GM18526 (cell line): ENCODE data around the gene PTAFR.

Source experiments
- POLR2A ChIP-seq: IDR thresholded peaks from 3 replicates; pipeline ENCODE4 v1.6.1; 2011; ENCODE audit not compliant: insufficient read length; ENCODE audit errors: extremely low read depth

The PTAFR gene, protein sequence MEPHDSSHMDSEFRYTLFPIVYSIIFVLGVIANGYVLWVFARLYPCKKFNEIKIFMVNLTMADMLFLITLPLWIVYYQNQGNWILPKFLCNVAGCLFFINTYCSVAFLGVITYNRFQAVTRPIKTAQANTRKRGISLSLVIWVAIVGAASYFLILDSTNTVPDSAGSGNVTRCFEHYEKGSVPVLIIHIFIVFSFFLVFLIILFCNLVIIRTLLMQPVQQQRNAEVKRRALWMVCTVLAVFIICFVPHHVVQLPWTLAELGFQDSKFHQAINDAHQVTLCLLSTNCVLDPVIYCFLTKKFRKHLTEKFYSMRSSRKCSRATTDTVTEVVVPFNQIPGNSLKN

DNA sequence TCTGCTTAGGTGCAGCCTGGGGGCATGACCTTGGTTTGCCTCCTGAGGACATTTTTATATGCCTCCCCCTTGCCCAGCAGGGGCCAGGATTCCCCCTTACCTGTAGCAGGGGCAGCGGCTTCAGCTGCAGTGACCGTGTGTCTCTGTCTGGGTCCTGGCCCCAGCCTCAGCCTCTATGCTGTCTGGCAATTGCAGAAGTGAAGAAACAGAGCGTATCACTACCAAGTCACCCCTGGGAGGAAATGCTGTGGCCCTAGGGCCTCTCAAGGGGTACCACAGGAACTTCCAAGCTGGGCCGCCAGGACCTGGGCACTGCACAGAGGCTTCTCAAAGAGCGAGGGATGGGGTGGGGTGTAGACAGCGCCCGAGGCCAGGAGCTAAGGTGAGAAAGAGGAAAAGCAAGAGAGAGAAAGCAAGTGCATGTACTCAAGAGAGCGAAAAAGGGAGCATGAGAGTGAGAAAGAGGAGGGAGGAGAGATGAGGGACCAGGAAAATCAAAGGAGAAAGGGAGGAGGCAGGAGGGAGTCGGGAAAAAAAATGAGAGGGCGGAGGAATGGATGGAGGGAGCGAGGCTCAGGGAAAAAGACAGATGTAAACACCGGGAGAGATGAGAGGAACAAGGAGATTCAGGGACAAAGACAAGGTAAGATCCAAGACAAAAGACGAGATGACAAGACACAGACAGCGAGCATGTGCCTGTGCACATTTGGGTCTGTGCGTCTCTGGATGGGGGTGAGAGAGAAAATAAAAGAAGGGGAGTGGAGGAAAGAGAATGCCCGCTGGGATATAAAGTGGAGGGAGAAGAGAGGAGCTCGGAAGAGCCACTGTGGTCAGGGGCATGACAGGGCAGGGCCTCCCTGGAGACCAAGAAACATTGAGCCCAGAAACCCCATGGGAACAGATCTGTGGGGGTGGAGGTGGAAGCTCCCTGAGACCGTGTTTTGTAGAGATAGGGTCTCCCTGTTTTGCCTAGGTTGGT, at the start of gene PTAFR:
PTAFR (minus strand) TSS at position 199 of the 979 bp plus-strand sequence. CDS start 25,669 bp downstream, outside the sequence.
- peak; percentile 52 for TF ChIP-seq POLR2A

DNA sequence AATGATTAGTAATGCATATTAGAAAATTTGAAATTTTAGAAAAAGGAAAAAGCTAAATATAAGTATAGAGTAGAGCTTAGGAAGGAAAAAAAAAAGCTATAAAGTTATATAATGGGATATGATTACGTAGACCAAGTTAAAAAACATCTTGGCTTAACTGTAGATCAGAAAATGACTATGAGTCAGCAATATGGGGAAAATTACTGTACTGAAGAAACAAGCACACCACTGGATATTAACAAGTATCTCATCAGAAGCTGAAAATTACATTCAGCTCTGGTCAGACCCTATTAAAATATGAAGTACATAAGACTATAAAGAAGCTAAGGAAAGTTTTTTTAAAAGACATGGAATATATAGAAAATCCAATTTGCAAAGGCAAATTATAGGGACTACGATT, 36.8 kb upstream of the PTAFR start:
- TF ChIP-seq POLR2A = no peak

DNA sequence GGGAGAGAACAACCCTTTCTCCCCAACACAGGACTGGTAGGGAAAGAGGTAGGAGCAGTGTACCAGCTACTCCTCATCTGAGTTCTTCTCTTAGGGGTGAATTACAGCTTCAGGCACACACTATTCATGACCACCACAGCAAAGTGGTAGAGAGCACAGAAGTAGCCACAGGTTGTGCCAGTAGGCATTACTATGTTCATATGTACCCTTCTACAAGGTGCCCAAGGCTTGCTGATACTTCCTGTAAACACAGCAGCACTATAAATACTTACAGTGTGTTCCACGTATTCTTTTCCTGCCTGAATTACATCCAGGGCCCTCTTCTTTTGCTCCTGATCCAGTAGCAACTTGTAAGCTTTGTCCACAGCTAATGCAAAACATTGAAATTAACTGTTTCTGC, 33.2 kb upstream of the PTAFR start:
- no peak for TF ChIP-seq POLR2A

DNA sequence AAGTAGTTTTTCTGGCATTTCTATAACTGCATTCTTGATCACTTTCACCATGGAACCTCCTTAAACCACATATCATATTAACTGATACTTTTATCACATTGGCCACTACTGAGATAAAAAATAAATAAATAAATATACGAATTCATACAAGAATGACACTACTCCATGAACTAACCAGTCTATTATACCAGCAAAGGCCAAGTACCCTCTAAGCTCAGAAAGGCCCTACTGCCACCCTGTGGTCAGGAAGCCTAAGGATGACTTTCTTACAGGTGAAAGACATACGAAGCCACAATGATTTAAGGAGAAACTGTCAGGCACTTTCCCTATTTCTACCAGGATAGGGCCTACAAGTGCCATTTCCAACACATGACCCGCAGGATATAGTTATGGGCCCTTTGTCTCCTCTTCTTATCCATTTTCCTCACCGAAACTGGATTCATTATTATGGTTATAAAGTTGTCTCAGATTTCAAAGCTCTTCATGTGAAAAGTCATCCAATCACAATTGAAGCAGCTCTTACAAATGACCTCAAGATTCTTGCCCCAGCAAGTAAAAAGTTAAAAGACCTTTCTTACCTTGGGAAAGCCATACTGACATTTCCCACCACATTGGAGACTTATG, 32.4 kb upstream of the PTAFR start:
- TF ChIP-seq POLR2A = no peak

DNA sequence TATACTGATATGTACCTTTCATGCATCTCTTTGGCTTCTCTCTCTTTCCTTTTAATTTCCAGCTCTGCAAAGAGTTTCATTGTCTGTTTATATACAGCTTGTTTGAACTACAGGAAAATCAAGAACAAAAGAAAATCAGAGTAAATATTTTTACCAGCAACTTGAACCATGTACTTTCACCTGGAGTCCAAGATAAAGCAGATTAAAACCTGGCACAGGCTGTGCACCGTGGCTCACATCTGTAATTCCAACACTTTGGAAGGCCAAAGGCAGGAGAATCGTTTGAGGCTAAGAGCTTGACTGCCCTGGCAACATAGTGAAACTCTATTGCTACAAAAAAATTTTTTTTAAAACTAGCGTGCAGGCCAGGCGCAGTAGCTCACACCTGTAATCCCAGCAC, 28.8 kb upstream of the PTAFR start:
- TF ChIP-seq POLR2A = no peak

DNA sequence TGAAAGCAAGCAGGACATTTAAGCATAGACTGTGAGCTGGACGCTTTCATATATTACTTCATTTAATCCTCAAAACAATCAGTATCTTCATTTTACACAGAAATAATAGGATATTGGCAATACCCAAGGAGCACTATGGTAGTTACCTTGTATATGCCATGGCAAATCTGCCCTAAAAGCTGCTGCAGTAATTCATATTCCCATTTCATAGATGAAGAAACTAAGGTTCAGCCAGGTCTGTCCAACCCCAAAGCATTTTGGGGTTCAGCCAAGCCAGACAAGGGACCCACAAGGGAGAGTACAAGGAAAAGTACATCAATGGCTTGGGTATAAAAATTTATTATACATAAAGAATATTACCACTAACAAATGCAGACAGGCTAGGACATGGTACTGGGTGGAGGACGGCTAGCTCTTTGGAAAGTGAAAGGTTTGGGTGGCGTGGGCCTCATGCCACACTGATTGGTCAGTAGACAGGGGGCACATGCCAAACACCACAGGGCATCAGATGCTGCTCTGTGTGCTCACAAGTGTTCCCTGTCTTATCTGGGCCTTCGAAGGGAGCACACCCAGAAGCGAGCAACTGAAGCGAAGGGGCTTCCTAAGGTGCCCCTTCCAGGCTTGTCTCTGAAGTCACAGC, 23.9 kb upstream of the PTAFR start:
- TF ChIP-seq POLR2A = no peak

DNA sequence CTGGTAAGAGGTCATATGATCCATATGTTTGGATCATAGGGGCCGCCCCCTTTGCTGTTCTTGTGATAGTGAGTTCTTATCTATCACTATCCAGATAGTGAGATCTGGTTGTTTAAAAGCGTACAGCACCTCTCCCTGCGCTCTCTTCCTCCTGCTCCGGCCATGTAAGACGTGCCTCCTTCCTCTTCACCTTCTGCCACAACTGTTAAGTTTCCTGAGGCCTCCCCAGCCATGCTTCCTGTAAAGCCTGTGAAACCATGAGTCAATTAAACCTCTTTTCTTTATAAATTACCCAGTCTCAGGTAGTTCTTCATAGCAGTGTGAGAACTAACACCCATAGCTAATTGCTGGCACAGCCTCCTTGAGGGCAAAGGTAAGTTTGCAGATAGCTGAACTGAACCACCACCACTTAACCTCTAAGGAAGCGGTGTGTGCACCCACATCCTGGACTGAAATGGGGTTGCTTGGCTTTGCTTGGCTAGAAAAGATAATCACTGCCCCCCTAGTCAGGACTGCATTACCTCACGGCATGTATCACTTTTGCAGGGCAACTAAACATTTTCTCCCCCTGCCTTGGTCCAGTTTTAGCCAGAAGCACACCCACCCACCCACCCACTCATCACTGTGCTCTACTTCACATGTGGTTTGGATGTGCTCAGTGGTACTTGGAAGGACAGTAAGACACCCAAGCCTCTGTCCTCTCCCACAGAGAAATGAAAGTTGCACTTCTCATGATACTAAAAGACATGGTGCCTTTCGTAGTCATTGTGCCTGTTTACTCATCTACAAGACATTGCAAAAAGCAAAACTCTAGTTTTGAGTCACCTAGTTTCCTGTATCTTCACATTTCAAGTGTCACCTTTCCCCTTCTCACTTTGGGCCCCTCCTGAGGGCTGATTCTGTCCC, 23.1 kb upstream of the PTAFR start:
- TF ChIP-seq POLR2A = no peak

DNA sequence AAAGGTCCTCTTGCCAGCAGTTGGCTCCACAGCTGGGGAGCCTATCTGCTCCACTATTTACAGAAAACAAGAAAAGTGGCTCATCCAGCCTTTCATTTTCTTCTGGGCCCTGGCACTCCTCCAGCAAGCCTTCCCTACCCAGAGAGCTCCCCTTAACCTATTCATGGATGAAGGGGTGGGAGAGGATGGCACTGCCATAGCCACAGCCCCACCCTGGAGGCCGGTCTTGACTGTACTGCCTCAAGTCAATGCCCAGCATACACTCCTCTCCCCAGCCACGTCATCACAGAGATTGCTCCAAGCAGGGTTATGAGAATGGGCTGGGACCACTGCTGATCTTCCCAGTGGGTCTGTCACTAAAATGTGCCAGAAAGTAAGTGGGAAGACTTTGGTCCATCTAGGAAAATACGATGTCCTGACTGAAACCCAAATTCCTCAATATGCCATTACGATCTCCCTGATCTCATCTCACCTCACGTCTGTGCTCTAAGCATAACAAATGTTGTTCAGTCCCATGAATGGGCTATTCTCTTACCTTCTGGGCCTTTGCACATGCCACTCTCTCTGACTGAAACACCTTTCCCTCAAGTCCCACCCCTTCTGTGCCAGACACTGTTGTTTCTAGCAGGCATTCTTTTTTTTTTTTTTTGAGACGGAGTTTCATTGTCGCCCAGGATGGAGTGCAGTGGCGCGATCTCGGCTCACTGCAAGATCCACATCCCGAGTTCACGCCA, 21.4 kb upstream of the PTAFR start:
- TF ChIP-seq POLR2A = no peak

DNA sequence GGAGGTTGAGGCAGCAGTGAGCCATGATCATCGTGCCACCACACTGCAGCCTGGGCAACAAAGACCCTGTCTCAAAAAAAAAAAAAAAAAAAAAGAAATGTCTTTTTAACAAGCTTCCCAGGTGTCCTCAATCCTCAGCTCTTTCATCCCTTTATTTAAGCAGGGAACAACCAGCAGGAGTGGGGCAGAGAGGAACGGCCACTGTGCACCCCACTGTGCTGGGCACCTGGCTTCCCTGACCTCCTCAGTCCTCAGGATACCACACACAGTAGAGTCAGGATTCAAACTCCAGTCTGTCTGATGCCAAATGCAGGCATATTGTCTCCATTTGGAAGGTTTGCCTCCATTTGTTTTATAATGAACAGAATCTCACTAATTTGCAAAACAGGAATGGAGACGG, 19.8 kb upstream of the PTAFR start:
- no peak for TF ChIP-seq POLR2A

DNA sequence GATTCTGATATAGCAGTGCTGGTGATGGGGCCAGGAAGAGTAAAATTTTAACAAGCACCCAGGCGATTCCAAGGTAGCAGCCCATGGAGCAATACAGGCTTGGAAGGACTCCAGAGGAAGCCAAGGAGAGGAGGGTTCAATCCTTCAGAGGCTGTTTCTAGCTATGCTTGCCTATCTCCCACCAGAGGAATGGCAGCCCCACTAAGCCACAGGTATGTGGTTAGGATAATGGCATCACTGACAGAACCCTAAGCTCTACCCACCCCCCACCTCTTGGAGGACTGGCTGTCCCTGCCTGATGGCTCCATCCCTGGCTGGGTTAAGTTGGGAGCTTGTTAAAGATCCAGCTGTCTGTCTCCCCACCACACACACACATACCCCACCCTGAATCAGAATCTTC, 19.3 kb upstream of the PTAFR start:
- TF ChIP-seq POLR2A = no peak

DNA sequence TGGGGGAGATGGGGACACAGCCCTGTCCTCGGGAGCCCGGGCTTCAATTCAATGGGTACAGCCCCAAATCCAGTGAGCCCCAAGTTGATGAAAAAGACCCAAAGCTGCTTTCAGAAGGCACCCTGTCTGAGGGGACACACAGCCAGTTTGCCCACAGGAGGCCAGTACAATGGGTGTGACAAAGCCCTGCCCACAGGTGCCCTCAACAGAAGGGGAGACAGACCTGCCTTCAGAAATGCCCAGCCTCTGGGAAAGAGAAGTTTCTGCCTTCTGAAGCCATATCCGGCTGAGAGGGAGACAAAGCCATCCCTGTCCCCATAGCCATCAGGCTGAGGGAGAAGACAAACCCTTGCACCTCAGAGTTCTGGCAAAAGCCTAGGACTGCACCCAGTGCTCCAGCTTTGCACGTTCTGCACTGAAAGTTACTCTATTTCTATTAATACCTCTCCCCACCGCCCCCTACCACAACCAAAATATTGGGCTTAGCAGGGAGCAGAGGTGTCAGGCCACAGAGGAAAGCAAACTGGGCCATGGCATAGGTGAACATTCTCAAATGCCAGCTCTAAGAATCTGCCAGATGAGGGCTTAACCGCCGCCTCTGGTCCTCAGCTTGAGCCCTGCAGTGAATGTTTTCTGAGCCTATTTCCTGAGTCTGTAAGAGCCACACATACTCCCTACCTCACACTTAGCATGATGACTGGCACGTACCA, 18.0 kb upstream of the PTAFR start:
- no peak for TF ChIP-seq POLR2A

DNA sequence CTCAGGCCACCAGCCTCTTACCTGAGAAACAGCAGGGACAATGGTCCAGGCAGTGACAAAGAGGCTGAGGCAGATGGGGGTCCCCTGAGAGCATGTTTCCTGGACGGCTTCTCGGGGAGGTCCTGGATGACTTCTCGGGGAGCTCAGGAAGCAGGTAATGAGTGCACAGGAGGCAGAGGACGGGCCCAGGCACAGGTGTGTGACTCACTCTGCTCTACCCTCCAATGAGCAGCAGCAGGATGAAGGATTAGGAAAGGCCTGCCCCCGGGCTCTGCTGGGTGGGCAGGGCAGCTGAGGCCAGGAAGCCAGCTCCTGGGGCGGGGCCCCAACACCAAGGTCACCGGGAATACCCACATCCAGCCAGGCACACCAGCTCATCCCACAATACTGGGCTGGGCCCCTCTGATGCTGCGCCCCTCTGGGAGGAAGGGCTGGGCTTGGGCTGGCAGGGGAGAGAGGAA, 17.2 kb upstream of the PTAFR start:
- TF ChIP-seq POLR2A = no peak

DNA sequence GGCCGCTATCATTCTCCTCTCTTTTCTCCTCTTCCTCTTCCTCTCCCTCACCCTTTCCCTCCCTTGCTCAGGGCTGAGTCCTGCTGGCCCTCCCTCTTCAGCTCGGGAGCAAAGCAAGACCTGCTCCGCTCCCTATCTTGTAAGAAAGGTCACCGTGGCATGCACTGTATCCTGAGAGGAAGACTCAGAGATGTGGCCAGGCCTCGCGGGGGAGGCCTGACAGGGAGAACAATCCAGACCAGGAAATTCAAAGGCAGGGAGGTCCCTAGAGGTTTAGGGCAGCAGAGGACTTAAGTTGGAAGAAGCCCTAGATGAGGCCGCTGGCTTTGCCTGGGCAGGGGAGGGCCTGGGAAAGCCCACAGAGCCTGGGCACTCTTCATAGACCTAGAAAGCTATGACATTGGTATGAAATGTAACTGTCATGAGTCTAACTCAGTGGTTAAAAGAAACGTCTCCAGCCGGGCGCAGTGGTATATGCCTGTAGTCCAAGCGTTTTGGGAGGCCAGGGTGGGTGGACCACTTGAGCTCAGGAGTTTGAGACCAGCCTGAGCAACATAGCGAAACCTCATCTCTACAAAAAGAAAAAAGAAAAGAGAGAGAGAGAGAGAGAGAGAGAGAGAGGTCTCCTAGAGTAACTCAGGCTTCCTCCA, 14.6 kb upstream of the PTAFR start:
- TF ChIP-seq POLR2A = no peak
